HG02870 (cell line): ENCODE measurements around the gene KCNAB1.
A peak's percentile ranks its signal among the peaks of the same experiment; 100 is the strongest.
"Not testable (repeated sequence)": the region's sequence is repeated elsewhere in the genome, so short reads cannot be mapped to it uniquely, and the experiment has no call there.

Source experiments
- ATAC-seq: cut with Tn5 transposase; IDR thresholded peaks from one replicate; pipeline ENCODE4 v1.9.1; 2021; ENCODE audit warnings: mild to moderate bottlenecking, moderate library complexity; ENCODE audit not compliant: unreplicated experiment

The KCNAB1 gene

GRCh38 chr3:156216216-156216615 lies 95.8 kb downstream of the KCNAB1 start:
- no peak for ATAC-seq

GRCh38 chr3:156216852-156217251 lies 96.5 kb downstream of the KCNAB1 start:
- ATAC-seq = no peak

- ATAC-seq = no peak
Measured at GRCh38 chr3:156217674-156218352, 97.4 kb downstream of the KCNAB1 start.

- ATAC-seq = no peak
Measured at GRCh38 chr3:156218353-156218744, 98.0 kb downstream of the KCNAB1 start.

- ATAC-seq = not testable (repeated sequence)
Measured at GRCh38 chr3:156222381-156222780, 102.0 kb downstream of the KCNAB1 start.

GRCh38 chr3:156224046-156224445 lies 103.7 kb downstream of the KCNAB1 start:
- not testable (repeated sequence) for ATAC-seq

- ATAC-seq = no peak
Measured at GRCh38 chr3:156226676-156227420, 106.5 kb downstream of the KCNAB1 start.

- no peak for ATAC-seq
Measured at GRCh38 chr3:156227704-156228103, 107.3 kb downstream of the KCNAB1 start.

- no peak for ATAC-seq
Measured at GRCh38 chr3:156230278-156230900, 110.0 kb downstream of the KCNAB1 start.

GRCh38 chr3:156231221-156231620 lies 110.8 kb downstream of the KCNAB1 start:
- not testable (repeated sequence) for ATAC-seq

GRCh38 chr3:156233876-156234275 lies 113.5 kb downstream of the KCNAB1 start:
- no peak for ATAC-seq

GRCh38 chr3:156236556-156237260 lies 116.3 kb downstream of the KCNAB1 start:
- ATAC-seq = no peak

- ATAC-seq = no peak
Measured at GRCh38 chr3:156240642-156241041, 120.3 kb downstream of the KCNAB1 start.

- ATAC-seq = no peak
Measured at GRCh38 chr3:156246961-156247725, 126.8 kb downstream of the KCNAB1 start.

- no peak for ATAC-seq
Measured at GRCh38 chr3:156250550-156250949, 130.2 kb downstream of the KCNAB1 start.

- ATAC-seq = no peak
Measured at GRCh38 chr3:156251424-156251823, 131.0 kb downstream of the KCNAB1 start.

- no peak for ATAC-seq
Measured at GRCh38 chr3:156252656-156253055, 132.3 kb downstream of the KCNAB1 start.

- ATAC-seq = peak; percentile 86
Measured at GRCh38 chr3:156253150-156253549, 132.8 kb downstream of the KCNAB1 start.

GRCh38 chr3:156256256-156256655 lies 135.9 kb downstream of the KCNAB1 start:
- ATAC-seq = no peak

GRCh38 chr3:156256945-156257344 lies 136.6 kb downstream of the KCNAB1 start:
- no peak for ATAC-seq

- no peak for ATAC-seq
Measured at GRCh38 chr3:156258301-156258700, 137.9 kb downstream of the KCNAB1 start.
